Activated CD4-positive, alpha-beta T cell treated with anti-CD3 and anti-CD28 coated beads, Interleukin-2, amount 50 U/mL, for 1 hour (primary cell): ENCODE data around the gene FLNB.

Source experiments
- DNase-seq: peaks from one replicate; pipeline ENCODE4 v3.0.0-alpha.2; 2020

Gene FLNB

DNA sequence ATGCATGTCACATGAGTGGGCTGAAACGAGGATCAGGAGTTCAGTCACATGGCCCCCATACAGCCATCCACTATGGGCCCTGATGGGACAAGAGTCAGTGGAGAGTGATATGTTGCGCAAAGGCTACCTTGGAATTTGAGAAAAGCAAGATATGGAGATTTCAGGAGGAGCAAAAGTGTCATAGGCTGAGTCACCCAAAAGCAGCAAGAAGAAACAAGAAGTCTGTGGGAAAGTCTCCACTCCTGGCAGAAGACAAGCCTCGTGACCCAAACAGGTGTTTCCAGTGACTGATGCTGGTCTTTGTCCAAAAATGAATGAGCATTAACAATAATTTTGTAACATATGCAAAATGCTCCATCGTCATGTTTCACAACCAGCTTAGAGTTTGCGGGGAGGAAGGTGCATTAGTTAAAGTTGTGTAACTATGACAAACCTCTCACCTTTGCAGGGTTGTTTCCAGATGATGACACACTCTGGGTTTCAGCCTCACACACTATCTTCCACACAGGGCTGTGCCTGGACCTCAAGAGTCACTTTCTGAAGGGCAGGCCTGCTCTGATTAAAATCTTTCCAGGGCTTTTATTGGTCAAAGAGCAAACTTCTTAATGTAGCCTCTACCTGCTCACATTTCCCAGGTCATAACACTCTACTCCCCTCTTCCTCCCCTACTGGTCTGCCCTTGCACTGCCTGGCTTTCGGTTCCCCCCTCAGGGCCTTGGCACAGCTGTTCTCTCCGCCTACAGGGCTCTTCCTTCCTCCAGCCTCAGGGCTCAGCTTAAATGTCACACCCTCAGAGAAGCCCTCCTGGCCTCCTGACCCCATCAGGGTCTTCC, 206.5 kb downstream of the FLNB start:
- no peak for DNase-seq

DNA sequence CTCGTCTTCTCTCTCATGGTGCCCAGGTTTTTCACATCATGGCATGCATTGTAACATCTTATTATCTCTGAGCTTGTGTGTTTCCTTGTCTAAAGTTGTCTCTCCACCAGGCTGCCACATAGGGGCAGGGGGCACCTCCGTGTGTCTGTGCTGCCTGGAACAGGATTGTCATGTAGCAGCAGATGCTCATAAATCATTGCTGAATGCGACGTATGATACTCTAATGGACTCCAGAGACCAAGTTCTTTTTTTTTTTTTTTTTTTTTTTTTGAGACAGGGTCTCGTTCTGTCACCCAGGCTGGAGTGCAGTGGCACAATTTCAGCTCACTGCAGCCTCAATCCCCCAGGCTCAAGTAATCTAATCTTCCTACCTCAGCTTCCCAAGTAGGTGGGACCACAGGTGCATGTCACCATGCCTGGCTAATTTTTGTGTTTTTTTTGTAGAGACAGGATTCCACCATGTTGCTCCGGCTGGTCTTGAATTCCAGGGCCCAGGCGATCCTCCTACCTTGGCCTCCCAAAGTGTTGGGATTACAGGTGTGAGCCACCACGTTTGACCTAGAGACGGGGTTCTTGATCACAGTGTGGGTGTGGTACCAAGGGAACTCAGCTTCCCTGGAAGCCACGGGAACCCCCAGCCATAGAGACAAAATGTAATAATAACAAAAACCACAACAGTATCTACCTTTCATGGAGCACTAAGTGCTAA, 207.2 kb downstream of the FLNB start:
- no peak for DNase-seq

DNA sequence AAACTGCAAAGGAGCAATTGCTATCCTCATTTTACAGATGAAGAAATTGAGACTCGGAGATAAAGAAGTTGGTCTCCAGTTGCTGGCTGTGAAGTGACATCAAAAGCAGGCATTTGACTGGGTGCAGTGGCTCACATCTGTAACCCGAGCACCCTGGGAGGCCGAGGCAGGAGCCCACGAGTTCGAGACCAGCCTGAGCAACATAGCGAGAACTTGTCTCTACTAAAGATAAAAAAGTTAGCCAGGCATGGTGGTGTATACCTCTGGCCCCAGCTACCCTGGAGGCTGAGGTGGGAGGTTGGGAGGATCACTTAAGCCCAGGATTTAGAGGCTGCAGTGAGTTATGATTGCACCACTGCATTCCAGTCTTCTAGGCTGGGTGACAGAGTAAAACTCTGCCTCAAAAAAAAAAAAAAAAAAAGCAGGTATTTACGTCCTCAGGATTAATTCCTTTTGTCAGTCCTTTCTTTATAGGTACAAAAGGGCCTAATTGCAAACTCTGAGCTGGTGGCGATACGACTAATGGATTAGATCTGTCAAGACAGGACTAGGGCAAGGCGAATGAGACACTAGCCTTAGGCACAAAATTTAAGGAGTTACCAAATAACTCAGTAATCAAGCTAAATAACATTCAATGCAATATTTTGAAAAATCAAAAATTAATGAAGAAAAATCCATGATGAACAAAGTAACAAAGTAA, 208.4 kb downstream of the FLNB start:
- no peak for DNase-seq

DNA sequence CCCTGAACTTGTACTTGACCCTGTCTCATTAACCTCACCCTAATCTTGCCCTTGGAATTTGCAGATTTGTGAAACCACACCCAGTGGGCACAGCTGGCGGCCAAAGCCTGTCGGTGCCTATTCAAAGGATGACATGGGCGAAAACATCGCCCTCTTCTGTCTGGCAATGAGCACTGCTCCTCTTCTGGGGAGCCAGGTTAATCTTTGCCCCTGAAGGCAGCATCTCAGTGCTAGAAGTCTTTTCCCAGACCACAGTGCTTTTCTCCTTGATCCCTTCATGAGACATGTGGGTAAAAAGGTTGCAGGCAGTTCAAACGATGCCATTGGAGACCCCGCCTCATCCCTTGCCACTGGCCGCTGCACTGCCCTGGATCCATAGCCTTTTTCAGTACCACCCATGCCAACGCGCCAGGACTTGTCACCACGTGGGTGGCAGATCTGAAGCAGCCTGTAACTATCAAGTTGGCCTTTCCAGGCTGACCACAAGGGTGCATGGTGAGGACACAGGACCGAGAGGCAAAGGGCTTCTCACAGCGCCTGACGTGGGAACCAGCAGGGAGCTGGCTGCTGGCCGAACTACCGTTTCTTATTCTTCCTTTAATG, 209.1 kb downstream of the FLNB start:
- peak; percentile 50 for DNase-seq

DNA sequence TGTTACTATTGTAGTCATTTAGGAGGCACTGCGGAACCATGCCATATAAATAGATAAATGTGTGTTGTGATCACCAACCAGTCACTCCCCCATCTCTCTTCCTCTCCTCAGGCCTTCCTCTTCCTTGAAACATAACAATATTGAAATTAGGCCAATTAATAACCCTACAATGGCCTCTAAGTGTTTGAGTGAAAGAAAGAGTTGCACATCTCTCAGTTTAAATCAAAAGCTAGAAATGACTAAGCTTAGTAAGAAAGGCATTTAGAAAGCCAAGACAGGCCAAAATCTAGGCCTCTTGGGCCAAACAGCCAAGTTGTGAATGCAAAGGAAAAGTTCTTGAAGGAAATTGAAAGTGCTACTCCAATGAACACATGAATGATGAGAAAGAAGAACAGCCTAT, 210.7 kb downstream of the FLNB start:
- DNase-seq, result no peak
